MG63 (cell line): ENCODE measurements around the gene UNC45A. TPM values are rescaled to one million over a fixed set of nuclear protein-coding genes. Genes with fewer than 3 reads are reported as not detected.
"Not testable (repeated sequence)": the region's sequence is repeated elsewhere in the genome, so short reads cannot be mapped to it uniquely, and the experiment has no call there.

Source experiments
- DNase-seq: peaks from one replicate; pipeline ENCODE4 v3.0.0-alpha.2; 2020
- H3K27me3 ChIP-seq: fragments of 250-450 bp; sonication (Bioruptor Pico); 2 replicates; pipeline ENCODE4 v1.5.1; 2020; ENCODE audit warnings: mild to moderate bottlenecking, moderate library complexity
- H3K36me3 ChIP-seq: fragments of 250-450 bp; sonication (Bioruptor Pico); 2 replicates; pipeline ENCODE4 v1.5.1; 2020; ENCODE audit warnings: mild to moderate bottlenecking, moderate library complexity
- H3K4me3 ChIP-seq: fragments of 250-450 bp; sonication (Bioruptor Pico); 2 replicates; pipeline ENCODE4 v1.5.1; 2020; ENCODE audit warnings: mild to moderate bottlenecking, moderate library complexity
- H3K9me3 ChIP-seq: fragments of 250-450 bp; sonication (Bioruptor Pico); 2 replicates; pipeline ENCODE4 v1.5.1; 2020; ENCODE audit warnings: mild to moderate bottlenecking, moderate library complexity
- total RNA-seq: library from RNA; depleted of rRNA; stranded (reverse); fragments of >200 nt; shearing (Covaris generic); gene quantifications from 2 replicates; pipeline ENCODE4 v1.2.3, GENCODE V29; 2014; ENCODE audit warnings: low replicate concordance; rRNA removed

Gene UNC45A, protein sequence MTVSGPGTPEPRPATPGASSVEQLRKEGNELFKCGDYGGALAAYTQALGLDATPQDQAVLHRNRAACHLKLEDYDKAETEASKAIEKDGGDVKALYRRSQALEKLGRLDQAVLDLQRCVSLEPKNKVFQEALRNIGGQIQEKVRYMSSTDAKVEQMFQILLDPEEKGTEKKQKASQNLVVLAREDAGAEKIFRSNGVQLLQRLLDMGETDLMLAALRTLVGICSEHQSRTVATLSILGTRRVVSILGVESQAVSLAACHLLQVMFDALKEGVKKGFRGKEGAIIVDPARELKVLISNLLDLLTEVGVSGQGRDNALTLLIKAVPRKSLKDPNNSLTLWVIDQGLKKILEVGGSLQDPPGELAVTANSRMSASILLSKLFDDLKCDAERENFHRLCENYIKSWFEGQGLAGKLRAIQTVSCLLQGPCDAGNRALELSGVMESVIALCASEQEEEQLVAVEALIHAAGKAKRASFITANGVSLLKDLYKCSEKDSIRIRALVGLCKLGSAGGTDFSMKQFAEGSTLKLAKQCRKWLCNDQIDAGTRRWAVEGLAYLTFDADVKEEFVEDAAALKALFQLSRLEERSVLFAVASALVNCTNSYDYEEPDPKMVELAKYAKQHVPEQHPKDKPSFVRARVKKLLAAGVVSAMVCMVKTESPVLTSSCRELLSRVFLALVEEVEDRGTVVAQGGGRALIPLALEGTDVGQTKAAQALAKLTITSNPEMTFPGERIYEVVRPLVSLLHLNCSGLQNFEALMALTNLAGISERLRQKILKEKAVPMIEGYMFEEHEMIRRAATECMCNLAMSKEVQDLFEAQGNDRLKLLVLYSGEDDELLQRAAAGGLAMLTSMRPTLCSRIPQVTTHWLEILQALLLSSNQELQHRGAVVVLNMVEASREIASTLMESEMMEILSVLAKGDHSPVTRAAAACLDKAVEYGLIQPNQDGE
- total RNA-seq: 43.1 and 64.2 TPM in 2 replicates

GRCh38 chr15:90934949-90935751, at the start of gene UNC45A:
Gene UNC45A (plus strand): TSS chr15:90935285. CDS start chr15:90935325, 40 bp downstream.
- peak; percentile 88 for DNase-seq
- Histone ChIP-seq H3K27me3 (no peaks in the 10 kb centered on the region), H3K36me3 (peaks cover 38% of the 10 kb centered on the region), H3K9me3 (no peaks in the 10 kb centered on the region), H3K4me3 (peak within 1 kb of the TSS; percentile 75)

DNA sequence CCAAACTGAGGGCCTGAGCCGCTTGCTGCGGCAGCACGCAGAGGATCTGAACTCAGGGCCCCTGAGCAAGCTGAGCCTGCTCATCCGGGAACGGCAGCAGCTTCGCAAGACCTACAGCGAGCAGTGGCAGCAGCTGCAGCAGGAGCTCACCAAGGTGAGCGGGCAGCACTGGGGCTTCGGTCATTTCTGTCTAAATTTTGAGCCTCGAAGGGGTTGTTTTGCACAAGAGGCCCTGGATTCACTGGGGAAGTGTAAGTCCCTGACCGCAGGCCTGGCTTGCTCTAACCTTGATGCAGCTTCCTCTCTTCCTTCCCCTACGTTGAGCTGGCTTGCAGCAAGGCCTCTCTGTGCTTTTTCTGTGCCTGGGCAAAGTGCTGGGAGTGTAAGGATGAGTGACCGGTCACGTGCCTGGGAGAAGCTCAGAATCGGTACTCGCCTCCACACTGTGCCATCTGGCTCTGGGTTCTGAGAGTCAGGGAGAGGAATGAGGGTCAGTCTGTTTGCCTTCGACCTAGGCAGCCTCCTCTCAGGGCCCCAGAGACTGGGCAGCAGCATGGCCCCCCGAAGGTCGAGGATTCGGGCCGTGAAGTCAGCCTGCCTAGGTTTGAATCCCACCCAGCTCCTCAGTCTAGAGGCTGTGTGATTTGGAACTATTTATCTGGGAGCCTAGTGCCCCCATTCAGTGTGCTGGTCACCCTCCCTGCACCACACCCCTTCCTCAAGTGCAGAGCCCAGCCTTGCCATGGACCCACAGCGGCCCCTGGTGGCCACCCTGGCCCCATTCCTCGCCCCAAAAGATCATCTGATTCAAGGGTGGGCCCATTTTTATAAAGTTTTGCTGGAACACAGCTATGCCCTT, 49.4 kb upstream of the UNC45A start:
- Histone ChIP-seq H3K36me3 (no peaks in the 10 kb centered on the region; the same call in 1 of the 2 replicates), H3K27me3 (no peaks in the 10 kb centered on the region), H3K9me3 (no peaks in the 10 kb centered on the region), H3K4me3 (no peak overlapping the region)
- DNase-seq: peak; percentile 65

DNA sequence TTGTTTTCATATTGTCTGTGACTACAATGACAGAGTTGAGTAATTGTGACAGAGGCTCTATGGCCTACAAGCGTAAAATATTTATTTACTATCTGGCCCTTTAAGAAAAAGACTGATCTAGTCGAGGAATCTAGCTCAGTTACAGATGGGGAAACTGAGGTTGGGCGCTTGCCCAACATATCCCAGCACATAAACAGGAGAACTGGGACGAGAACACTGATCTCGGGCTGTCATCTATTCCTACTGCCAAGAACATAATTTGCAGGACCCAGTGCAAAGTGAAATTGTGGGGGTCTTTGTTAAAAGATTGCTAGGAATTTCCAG, 48.8 kb upstream of the UNC45A start:
- Histone ChIP-seq H3K4me3 (no peak overlapping the region), H3K27me3 (no peaks in the 10 kb centered on the region), H3K36me3 (no peaks in the 10 kb centered on the region; the same call in 1 of the 2 replicates), H3K9me3 (no peaks in the 10 kb centered on the region)
- DNase-seq: no peak

DNA sequence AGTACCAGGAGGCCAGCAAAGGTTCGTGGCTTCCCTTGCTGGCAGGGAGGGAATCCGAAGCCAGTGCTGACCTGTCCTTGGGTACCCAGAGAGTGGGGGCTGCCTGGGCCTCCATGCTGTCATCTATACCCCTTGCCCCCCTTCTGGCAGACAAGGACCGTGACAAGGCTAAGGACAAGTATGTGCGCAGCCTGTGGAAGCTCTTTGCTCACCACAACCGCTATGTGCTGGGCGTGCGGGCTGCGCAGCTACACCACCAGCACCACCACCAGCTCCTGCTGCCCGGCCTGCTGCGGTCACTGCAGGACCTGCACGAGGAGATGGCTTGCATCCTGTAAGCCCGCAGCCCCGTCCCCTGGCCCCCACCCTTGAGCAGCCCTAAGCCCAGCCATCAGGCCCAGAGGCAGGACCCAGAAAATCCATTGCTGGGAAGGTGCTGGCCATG, 48.0 kb upstream of the UNC45A start:
- no peaks in the 10 kb centered on the region for H3K36me3 ChIP-seq
- H3K27me3 ChIP-seq: no peaks in the 10 kb centered on the region
- H3K9me3 ChIP-seq: no peaks in the 10 kb centered on the region
- H3K4me3 ChIP-seq: no peak overlapping the region
- no peak for DNase-seq

DNA sequence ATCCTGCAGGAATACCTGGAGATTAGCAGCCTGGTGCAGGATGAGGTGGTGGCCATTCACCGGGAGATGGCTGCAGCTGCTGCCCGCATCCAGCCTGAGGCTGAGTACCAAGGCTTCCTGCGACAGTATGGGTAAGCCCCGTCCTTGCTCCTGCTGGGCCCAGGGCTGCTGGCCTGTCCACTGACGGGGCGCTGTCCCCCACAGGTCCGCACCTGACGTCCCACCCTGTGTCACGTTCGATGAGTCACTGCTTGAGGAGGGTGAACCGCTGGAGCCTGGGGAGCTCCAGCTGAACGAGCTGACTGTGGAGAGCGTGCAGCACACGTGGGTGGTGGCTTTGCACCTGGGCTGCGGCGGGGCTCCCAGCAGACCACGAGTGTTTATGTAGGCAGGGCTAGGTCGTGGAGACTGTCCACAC, 45.8 kb upstream of the UNC45A start:
- Histone ChIP-seq H3K4me3 (no peak overlapping the region), H3K36me3 (no peaks in the 10 kb centered on the region), H3K27me3 (no peaks in the 10 kb centered on the region), H3K9me3 (no peaks in the 10 kb centered on the region)
- DNase-seq: no peak

- no peaks in the 10 kb centered on the region for H3K27me3 ChIP-seq
- DNase-seq: no peak
- no peaks in the 10 kb centered on the region for H3K36me3 ChIP-seq
- no peak overlapping the region for H3K4me3 ChIP-seq
- no peaks in the 10 kb centered on the region for H3K9me3 ChIP-seq
These were observed 45.2 kb upstream of the UNC45A start for GRCh38 chr15:90889736-90890456.

GRCh38 chr15:90890839-90891238, 44.2 kb upstream of the UNC45A start:
- DNase-seq: no peak
- no peaks in the 10 kb centered on the region for H3K9me3 ChIP-seq
- no peaks in the 10 kb centered on the region for H3K27me3 ChIP-seq
- H3K4me3 ChIP-seq: no peak overlapping the region
- H3K36me3 ChIP-seq: no peaks in the 10 kb centered on the region

- Histone ChIP-seq H3K36me3 (no peaks in the 10 kb centered on the region), H3K4me3 (no peak overlapping the region), H3K27me3 (no peaks in the 10 kb centered on the region), H3K9me3 (no peaks in the 10 kb centered on the region)
- no peak for DNase-seq
These were observed 43.6 kb upstream of the UNC45A start for GRCh38 chr15:90891346-90891949.

GRCh38 chr15:90892023-90892422, 43.1 kb upstream of the UNC45A start:
- no peak for DNase-seq
- H3K9me3 ChIP-seq: no peaks in the 10 kb centered on the region
- no peaks in the 10 kb centered on the region for H3K27me3 ChIP-seq
- no peaks in the 10 kb centered on the region for H3K36me3 ChIP-seq
- no peak overlapping the region for H3K4me3 ChIP-seq

- Histone ChIP-seq H3K4me3 (no peak overlapping the region), H3K9me3 (no peaks in the 10 kb centered on the region), H3K27me3 (no peaks in the 10 kb centered on the region), H3K36me3 (no peaks in the 10 kb centered on the region)
- DNase-seq: no peak
These were observed 42.4 kb upstream of the UNC45A start for GRCh38 chr15:90892498-90893174.

- Histone ChIP-seq H3K36me3 (no peaks in the 10 kb centered on the region), H3K27me3 (no peaks in the 10 kb centered on the region)
These were observed 41.7 kb upstream of the UNC45A start for GRCh38 chr15:90893175-90894090.

GRCh38 chr15:90895571-90896117, 39.4 kb upstream of the UNC45A start:
- no peaks in the 10 kb centered on the region for H3K27me3 ChIP-seq
- DNase-seq: no peak
- no peaks in the 10 kb centered on the region for H3K36me3 ChIP-seq
- H3K4me3 ChIP-seq: no peak overlapping the region
- no peaks in the 10 kb centered on the region for H3K9me3 ChIP-seq

More at GRCh38 chr15:90893175-90894090, 41.7 kb upstream of the UNC45A start:
- DNase-seq: no peak
- no peaks in the 10 kb centered on the region for H3K9me3 ChIP-seq
- H3K4me3 ChIP-seq: no peak overlapping the region

DNA sequence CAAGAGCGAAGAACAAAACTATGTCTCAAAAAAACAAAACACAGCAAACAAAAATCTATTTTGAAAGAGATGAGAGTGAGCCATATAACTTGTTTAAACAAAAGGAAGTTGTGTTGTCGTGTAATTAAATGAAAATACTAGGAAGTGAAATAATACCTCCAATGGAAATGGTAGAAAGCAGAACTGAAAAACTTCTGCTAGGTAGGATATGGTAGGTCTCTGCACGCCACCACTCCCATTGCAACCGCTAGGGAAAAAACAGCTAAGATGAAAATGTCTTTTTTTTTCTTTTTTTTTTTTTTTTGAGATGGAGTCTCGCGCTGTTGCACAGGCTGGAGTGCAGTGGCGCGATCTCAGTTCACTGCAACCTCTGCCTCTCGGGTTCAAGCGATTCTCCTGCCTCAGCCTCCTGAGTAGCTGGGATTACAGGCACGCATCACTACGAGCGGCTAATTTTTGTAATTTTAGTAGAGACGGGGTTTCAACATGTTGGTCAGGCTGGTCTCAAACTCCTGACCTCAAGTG, 37.9 kb upstream of the UNC45A start:
- not testable (repeated sequence) for H3K9me3 ChIP-seq, H3K4me3 ChIP-seq, H3K27me3 ChIP-seq, DNase-seq, H3K36me3 ChIP-seq
